Thyroid gland (tissue), 4 donors: ENCODE measurements around the gene RAB41. TPM values are rescaled to one million over a fixed set of nuclear protein-coding genes. Genes with fewer than 3 reads are reported as not detected.
"Not testable (repeated sequence)": the region's sequence is repeated elsewhere in the genome, so short reads cannot be mapped to it uniquely, and the experiment has no call there.

Experiments
- DNase-seq, 2 donors: peaks; one replicate each; pipeline ENCODE4 v3.0.0-alpha.2; 2019
- H3K27ac ChIP-seq, 3 donors: fragments of 200-600 bp; sonication (generic); 1 replicate in 2 of 3; 2 replicates in 1 of 3; pipeline ENCODE4 v1.5.1; 2016 to 2019; ENCODE audit warnings: mild to moderate bottlenecking in 1 of 3, moderate library complexity in 1 of 3
- H3K27me3 ChIP-seq: fragments of 200-600 bp; sonication (generic); one replicate; pipeline ENCODE4 v1.5.1; 2019
- H3K36me3 ChIP-seq, 2 donors: fragments of 200-600 bp; sonication (generic); one replicate each; pipeline ENCODE4 v1.5.1; 2016 to 2019
- H3K4me1 ChIP-seq, 2 donors: fragments of 200-600 bp; sonication (generic); one replicate each; pipeline ENCODE4 v1.5.1; 2017 to 2019
- H3K4me3 ChIP-seq, 3 donors: fragments of 200-600 bp; sonication (generic); replicated peaks in 1 of 3; 1 replicate in 2 of 3; 2 replicates in 1 of 3; pipeline ENCODE4 v1.5.1; 2016; ENCODE audit warnings: mild to moderate bottlenecking in 1 of 3
- H3K9me3 ChIP-seq: fragments of 200-600 bp; sonication (generic); one replicate; pipeline ENCODE4 v1.5.1; 2017
- POLR2A ChIP-seq, 2 donors: fragments of 450-650 bp; IDR thresholded peaks; one replicate each; pipeline ENCODE4 v1.6.1; 2017; ENCODE audit warnings: antibody characterized with exemption in 2 of 2, mild to moderate bottlenecking in 2 of 2, moderate library complexity in 1 of 2
- WGBS, 2 donors: methylation state at CpG; one replicate each; pipeline ENCODE4 v1.1.5; 2017; 5-methylcytosine and 5-hydroxymethylcytosine counted together
- intact Hi-C: fragments of 100-400 bp; cut with DNase I; formaldehyde crosslinking; loops from one replicate; pipeline ENCODE4 v1.15.1; 2023
- total RNA-seq, 4 donors: library from RNA; depleted of rRNA; stranded (reverse); fragments of >200 nt; gene quantifications; one replicate each; pipeline ENCODE4 v1.2.3, GENCODE V29; 2016
- TF ChIP-seq, protein P1 (sequence below), 6 experiments: fragments of 200-600 bp in 3 of 6; fragments of 450-650 bp in 3 of 6; sonication (generic) in 3 of 6; IDR thresholded peaks; one replicate each; pipeline ENCODE4 v1.5.1; 2016 to 2019; ENCODE audit warnings: antibody characterized with exemption in 6 of 6, mild to moderate bottlenecking in 2 of 6, inconsistent platforms in 1 of 6, moderate library complexity in 1 of 6

The RAB41 gene
- total RNA-seq, 4 donors from 2014 or later: not detected

- no peak for TF ChIP-seq POLR2A (IDR thresholded peaks at IDR 0.05)
- TF ChIP-seq, protein P1, sequence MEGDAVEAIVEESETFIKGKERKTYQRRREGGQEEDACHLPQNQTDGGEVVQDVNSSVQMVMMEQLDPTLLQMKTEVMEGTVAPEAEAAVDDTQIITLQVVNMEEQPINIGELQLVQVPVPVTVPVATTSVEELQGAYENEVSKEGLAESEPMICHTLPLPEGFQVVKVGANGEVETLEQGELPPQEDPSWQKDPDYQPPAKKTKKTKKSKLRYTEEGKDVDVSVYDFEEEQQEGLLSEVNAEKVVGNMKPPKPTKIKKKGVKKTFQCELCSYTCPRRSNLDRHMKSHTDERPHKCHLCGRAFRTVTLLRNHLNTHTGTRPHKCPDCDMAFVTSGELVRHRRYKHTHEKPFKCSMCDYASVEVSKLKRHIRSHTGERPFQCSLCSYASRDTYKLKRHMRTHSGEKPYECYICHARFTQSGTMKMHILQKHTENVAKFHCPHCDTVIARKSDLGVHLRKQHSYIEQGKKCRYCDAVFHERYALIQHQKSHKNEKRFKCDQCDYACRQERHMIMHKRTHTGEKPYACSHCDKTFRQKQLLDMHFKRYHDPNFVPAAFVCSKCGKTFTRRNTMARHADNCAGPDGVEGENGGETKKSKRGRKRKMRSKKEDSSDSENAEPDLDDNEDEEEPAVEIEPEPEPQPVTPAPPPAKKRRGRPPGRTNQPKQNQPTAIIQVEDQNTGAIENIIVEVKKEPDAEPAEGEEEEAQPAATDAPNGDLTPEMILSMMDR (IDR thresholded peaks at IDR 0.05): no peak
These were observed 13.9 kb upstream of the RAB41 start, which contains the start of gene ARR3 for GRCh38 chrX:70268034-70268433. Gene ARR3, plus strand, starts transcription at chrX:70268334. Its CDS starts 1,052 bp downstream, at chrX:70269386.

GRCh38 chrX:70274029-70274428 lies 7.9 kb upstream of the RAB41 start:
- H3K9me3 ChIP-seq, H3K36me3 ChIP-seq, intact Hi-C loops, DNase-seq, H3K27me3 ChIP-seq, H3K27ac ChIP-seq, H3K4me1 ChIP-seq, H3K4me3 ChIP-seq: not testable (repeated sequence)
- WGBS, 2 donors: 79 to 90% methylated on average over 5 to 7 of the region's 7 CpGs

More at GRCh38 chrX:70268034-70268433, 13.9 kb upstream of the RAB41 start, which contains the start of gene ARR3:
- Histone ChIP-seq H3K4me3 (no peak within 1 kb of the TSS), H3K36me3 (no peaks in the 10 kb centered on the region), H3K27ac (no peak within 1 kb of the TSS), H3K4me1 (no peaks in the 10 kb centered on the region), H3K27me3 (no peaks in the 10 kb centered on the region), H3K9me3 (no peaks in the 10 kb centered on the region)
- intact Hi-C loops: no loop called here
- no peak for DNase-seq

- no peak for TF ChIP-seq POLR2A (IDR thresholded peaks at IDR 0.05)
- TF ChIP-seq, protein P1 (IDR thresholded peaks at IDR 0.05): no peak
- no peak for DNase-seq
- intact Hi-C loops: no loop called here
- Histone ChIP-seq H3K27me3 (no peaks in the 10 kb centered on the region), H3K9me3 (no peaks in the 10 kb centered on the region), H3K4me1 (no peaks in the 10 kb centered on the region), H3K27ac (no peak overlapping the region), H3K36me3 (no peaks in the 10 kb centered on the region), H3K4me3 (no peak overlapping the region)
- 88 to 93% methylated on average over 3 of the region's 3 CpGs for WGBS, 2 donors
These were observed 2.9 kb upstream of the RAB41 start for GRCh38 chrX:70279081-70279480.

GRCh38 chrX:70280573-70280972 lies 1.4 kb upstream of the RAB41 start:
- Histone ChIP-seq H3K27ac (no peak overlapping the region), H3K4me1 (no peaks in the 10 kb centered on the region), H3K9me3 (no peaks in the 10 kb centered on the region), H3K4me3 (no peak overlapping the region), H3K36me3 (no peaks in the 10 kb centered on the region), H3K27me3 (no peaks in the 10 kb centered on the region)
- no peak for DNase-seq
- intact Hi-C loops: no loop called here
- no peak for TF ChIP-seq POLR2A (IDR thresholded peaks at IDR 0.05)
- TF ChIP-seq, protein P1 (IDR thresholded peaks at IDR 0.05): no peak
- 80 to 84% methylated on average over 1 to 2 of the region's 3 CpGs for WGBS, 2 donors

GRCh38 chrX:70289168-70289792 lies 7.3 kb downstream of the RAB41 start:
- DNase-seq: no peak
- Histone ChIP-seq H3K36me3 (peaks cover 0 to 2% of the 10 kb centered on the region in 2 donors), H3K27ac (peak overlapping the region in 1 of 3 donors; percentile 24), H3K4me3 (peak overlapping the region in 2 of 3 donors; percentile 23 to 37), H3K9me3 (no peaks in the 10 kb centered on the region), H3K27me3 (no peaks in the 10 kb centered on the region), H3K4me1 (peaks cover 0 to 7% of the 10 kb centered on the region in 2 donors)
- TF ChIP-seq POLR2A (IDR thresholded peaks at IDR 0.05): no peak
- TF ChIP-seq, protein P1 (IDR thresholded peaks at IDR 0.05): no peak
- WGBS, 2 donors: 47 to 55% methylated on average over 5 to 6 of the region's 11 CpGs
- intact Hi-C loops: no loop called here
